Measurements from ENCODE around the gene DAAM1.

DAAM1 gene

DNA sequence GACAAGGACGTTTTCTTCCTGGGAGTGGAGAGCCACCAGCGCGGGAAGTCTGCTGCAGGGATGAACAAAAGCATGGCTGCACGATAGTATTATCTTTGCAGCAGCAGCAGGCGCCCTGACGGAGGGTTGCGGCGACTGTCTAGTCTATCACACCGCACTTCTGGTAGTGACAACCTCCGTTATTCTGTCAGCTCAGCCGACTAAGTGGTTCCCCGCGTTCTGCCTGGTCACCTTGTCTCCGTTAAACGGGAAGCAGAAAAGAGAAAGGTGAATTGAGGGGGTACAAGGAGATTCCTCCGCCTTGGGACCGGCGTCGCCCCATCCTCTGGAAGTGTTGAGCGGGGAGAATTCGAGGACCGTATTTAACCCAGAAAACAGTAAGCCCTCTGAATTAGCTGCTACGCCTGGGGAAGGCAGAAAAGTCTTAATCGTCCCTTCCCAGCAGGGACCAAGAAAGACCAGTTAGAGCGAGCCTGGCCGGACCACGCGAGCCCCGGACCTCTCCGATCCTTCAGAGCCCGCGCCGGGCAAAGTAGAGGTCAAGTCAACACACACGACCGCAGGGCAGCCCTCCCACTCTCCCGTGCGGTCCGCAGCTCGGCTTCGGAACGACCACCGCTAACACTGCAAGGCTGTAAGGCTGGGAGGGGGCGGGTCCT is 536 bp upstream of the DAAM1 start:
- Mint-ChIP-seq H3K4me1 (peaks cover 30% of the 10 kb centered on the region), H3K27me3 (ENCODE audit: low read depth) (peaks cover 7% of the 10 kb centered on the region), H3K4me3 (peak overlapping the region; percentile 90 to 96 (median 91)), H3K27ac (peak overlapping the region; percentile 88 to 97 (median 95)), H3K9me3 (no peaks in the 10 kb centered on the region), H3K36me3 (ENCODE audit: low read depth) (no peaks in the 10 kb centered on the region)
- TF ChIP-seq, protein P1, sequence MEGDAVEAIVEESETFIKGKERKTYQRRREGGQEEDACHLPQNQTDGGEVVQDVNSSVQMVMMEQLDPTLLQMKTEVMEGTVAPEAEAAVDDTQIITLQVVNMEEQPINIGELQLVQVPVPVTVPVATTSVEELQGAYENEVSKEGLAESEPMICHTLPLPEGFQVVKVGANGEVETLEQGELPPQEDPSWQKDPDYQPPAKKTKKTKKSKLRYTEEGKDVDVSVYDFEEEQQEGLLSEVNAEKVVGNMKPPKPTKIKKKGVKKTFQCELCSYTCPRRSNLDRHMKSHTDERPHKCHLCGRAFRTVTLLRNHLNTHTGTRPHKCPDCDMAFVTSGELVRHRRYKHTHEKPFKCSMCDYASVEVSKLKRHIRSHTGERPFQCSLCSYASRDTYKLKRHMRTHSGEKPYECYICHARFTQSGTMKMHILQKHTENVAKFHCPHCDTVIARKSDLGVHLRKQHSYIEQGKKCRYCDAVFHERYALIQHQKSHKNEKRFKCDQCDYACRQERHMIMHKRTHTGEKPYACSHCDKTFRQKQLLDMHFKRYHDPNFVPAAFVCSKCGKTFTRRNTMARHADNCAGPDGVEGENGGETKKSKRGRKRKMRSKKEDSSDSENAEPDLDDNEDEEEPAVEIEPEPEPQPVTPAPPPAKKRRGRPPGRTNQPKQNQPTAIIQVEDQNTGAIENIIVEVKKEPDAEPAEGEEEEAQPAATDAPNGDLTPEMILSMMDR (IDR thresholded peaks at IDR 0.05; ENCODE audit: unreplicated experiment in 3 of 3), result no peak

DNA sequence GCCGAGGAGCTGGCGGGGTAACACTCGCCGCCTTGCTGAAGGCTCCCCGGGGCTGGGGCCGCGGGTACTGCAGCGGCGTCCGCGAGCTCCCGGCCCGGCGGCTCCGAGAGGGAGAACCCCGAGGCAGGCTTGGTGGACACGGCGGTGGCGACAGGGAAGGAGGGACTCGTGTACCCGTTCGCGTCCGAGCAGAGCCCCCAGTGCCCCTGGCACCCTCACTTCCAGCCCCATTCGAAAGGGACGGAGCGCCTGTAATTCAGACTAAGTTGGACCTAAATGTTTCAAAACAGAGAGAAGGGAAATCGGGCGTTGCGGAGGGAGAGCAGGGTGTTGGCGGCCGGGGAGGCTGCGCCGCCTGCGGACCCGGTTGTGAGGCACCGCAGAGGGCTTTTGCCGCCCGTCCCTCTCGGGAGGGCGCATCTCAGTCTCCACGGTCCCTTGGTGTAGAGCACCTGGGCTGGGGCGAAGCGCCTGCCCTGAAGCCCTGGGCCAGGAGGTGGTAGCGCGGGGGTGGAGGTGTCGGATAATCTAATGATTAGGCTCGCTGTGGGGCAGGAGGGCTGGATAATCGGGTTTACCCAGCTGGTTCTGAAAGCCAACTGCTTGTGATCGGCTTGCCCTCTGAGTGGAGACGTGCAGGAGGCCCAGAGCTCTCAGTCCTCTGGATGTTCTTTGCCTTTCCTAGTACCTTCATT is 771 bp downstream of the DAAM1 start:
- Mint-ChIP-seq H3K36me3 (ENCODE audit: low read depth) (no peaks in the 10 kb centered on the region), H3K4me1 (peaks cover 43% of the 10 kb centered on the region), H3K27ac (peak overlapping the region; percentile 88 to 97 (median 95)), H3K9me3 (no peaks in the 10 kb centered on the region), H3K4me3 (peak overlapping the region; percentile 90 to 96 (median 91)), H3K27me3 (ENCODE audit: low read depth) (peaks cover 7% of the 10 kb centered on the region)
- TF ChIP-seq, protein P1 (IDR thresholded peaks at IDR 0.05; ENCODE audit: unreplicated experiment in 3 of 3), result no peak

DNA sequence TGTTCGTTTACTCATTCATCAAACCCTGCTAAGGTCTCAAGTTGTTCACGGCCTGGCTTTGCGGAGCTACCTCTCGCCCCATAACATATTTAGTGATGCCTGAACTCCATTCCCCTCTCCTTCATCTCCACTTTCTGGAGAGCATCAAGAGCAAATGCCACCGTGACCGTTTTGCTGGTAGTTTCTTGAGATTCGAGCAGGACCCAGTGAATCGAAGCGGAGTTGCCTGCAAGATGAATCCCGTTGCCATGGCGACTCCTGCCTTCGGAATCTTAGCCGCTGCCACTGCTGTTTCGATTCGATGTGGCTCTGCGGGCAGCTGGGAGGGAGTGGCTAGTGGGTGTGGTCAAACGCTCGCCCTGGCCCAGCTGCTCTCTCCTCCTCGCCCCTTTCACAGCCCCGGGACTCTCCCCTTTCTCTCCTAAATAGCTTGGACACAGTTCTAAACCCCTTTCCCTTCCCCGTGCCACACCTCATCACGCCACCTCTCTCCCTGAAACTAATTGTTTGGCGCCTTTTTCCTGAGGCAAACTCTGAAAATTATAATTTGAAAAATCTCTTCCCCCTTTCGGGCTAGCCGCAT is 1.4 kb downstream of the DAAM1 start:
- Mint-ChIP-seq H3K27me3 (ENCODE audit: low read depth) (peaks cover 7% of the 10 kb centered on the region), H3K27ac (peak overlapping the region; percentile 88 to 97 (median 95)), H3K36me3 (ENCODE audit: low read depth) (no peaks in the 10 kb centered on the region), H3K9me3 (no peaks in the 10 kb centered on the region), H3K4me3 (peak overlapping the region; percentile 90 to 96 (median 91)), H3K4me1 (peaks cover 49% of the 10 kb centered on the region)
- TF ChIP-seq, protein P1 (IDR thresholded peaks at IDR 0.05; ENCODE audit: unreplicated experiment in 3 of 3), result no peak

DNA sequence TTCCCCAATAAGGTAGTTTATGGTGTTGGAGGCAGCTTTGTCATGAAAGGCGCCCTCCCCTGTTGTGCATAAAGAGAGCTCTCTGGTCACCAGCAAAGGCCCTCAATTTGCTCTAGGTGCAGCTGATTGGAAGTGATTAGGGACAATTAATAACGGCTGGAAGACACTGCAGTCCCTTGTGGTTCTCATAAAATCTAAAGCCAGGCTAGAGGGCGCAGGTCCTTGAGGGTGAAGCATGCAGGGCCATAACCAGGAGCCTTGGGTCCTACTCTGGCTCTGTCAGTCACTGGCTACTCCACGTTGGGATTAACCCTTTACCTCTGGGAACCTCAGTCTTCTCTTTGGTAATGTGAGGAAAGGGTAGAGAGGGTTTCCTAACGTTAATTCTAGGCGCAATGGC is 1.9 kb downstream of the DAAM1 start:
- H3K4me3 Mint-ChIP-seq, result peak overlapping the region; percentile 90 to 96 (median 91)
- peaks cover 49% of the 10 kb centered on the region for H3K4me1 Mint-ChIP-seq
- no peaks in the 10 kb centered on the region for H3K9me3 Mint-ChIP-seq
- H3K36me3 Mint-ChIP-seq (ENCODE audit: low read depth), result no peaks in the 10 kb centered on the region
- H3K27me3 Mint-ChIP-seq (ENCODE audit: low read depth), result peaks cover 7% of the 10 kb centered on the region
- peak overlapping the region; percentile 88 to 97 (median 95) for H3K27ac Mint-ChIP-seq
- TF ChIP-seq, protein P1 (IDR thresholded peaks at IDR 0.05; ENCODE audit: unreplicated experiment in 3 of 3), result peak in 1 of 3 experiments; percentile 10

DNA sequence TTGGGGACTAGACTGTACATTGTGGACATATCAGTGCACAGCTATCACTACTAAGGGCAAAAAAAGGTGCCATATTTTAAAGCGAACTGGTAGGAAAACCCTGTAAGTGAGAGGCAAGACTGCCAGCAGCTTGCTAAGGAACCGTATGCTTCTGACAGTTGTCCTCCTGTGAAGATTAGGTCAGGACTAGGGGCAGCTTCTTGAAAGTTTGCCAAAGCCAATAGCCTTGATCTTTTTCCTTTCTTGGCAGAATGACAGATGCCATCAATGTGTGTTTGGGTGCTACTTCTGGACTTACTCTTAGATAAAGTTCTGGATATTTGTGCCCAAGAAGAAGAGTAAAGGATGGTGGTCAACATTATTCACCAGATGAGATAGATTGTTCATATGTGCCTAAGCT is 7.4 kb downstream of the DAAM1 start:
- Mint-ChIP-seq H3K4me3 (no peak overlapping the region), H3K4me1 (peaks cover 55% of the 10 kb centered on the region), H3K9me3 (no peaks in the 10 kb centered on the region), H3K36me3 (ENCODE audit: low read depth) (peaks cover 11% of the 10 kb centered on the region), H3K27me3 (ENCODE audit: low read depth) (no peaks in the 10 kb centered on the region), H3K27ac (peak overlapping the region in 2 of 3 experiments; percentile 41 to 57)
- TF ChIP-seq, protein P1 (IDR thresholded peaks at IDR 0.05; ENCODE audit: unreplicated experiment in 3 of 3), result no peak

Data from nephron (organoid).